NCI-H82 treated with DMSO at 0.1 percent for 48 hours (cell line): Measurements from ENCODE around the gene FAM131B.
"Not testable (repeated sequence)": the region's sequence is repeated elsewhere in the genome, so short reads cannot be mapped to it uniquely, and the experiment has no call there.

Experiments used
- DNase-seq: peaks from one replicate; lab custom pipeline; 2025; ENCODE audit not compliant: unreplicated experiment; lab: John Stamatoyannopoulos, UW

FAM131B gene

GRCh38 chr7:143395187-143396149 lies 33.0 kb upstream of the FAM131B start:
- DNase-seq = no peak

GRCh38 chr7:143394777-143395176 lies 32.3 kb upstream of the FAM131B start:
- DNase-seq = no peak

- DNase-seq = no peak
Measured at GRCh38 chr7:143394068-143394467, 31.6 kb upstream of the FAM131B start.

GRCh38 chr7:143393267-143394041 lies 30.9 kb upstream of the FAM131B start:
- DNase-seq = no peak

GRCh38 chr7:143392875-143393266 lies 30.4 kb upstream of the FAM131B start:
- DNase-seq = no peak

GRCh38 chr7:143392427-143392826 lies 29.9 kb upstream of the FAM131B start:
- DNase-seq = not testable (repeated sequence)

- no peak for DNase-seq
Measured at GRCh38 chr7:143391462-143392404, 29.2 kb upstream of the FAM131B start.

GRCh38 chr7:143390773-143391317 lies 28.3 kb upstream of the FAM131B start:
- DNase-seq = no peak

GRCh38 chr7:143390104-143390772 lies 27.7 kb upstream of the FAM131B start:
- no peak for DNase-seq

GRCh38 chr7:143389316-143390103 lies 27.0 kb upstream of the FAM131B start:
- DNase-seq = no peak

GRCh38 chr7:143388491-143389101 lies 26.1 kb upstream of the FAM131B start:
- no peak for DNase-seq

- no peak for DNase-seq
Measured at GRCh38 chr7:143388051-143388450, 25.5 kb upstream of the FAM131B start.

- no peak for DNase-seq
Measured at GRCh38 chr7:143387156-143387975, 24.9 kb upstream of the FAM131B start.

- DNase-seq = no peak
Measured at GRCh38 chr7:143385891-143386781, 23.6 kb upstream of the FAM131B start.

- DNase-seq = no peak
Measured at GRCh38 chr7:143384661-143385631, 22.4 kb upstream of the FAM131B start.

- no peak for DNase-seq
Measured at GRCh38 chr7:143384148-143384547, 21.6 kb upstream of the FAM131B start.
